ENCODE results near the gene PTGER2.

- no peak for TF ChIP-seq POLR2A (IDR thresholded peaks at IDR 0.05)
- TF ChIP-seq, protein P1, sequence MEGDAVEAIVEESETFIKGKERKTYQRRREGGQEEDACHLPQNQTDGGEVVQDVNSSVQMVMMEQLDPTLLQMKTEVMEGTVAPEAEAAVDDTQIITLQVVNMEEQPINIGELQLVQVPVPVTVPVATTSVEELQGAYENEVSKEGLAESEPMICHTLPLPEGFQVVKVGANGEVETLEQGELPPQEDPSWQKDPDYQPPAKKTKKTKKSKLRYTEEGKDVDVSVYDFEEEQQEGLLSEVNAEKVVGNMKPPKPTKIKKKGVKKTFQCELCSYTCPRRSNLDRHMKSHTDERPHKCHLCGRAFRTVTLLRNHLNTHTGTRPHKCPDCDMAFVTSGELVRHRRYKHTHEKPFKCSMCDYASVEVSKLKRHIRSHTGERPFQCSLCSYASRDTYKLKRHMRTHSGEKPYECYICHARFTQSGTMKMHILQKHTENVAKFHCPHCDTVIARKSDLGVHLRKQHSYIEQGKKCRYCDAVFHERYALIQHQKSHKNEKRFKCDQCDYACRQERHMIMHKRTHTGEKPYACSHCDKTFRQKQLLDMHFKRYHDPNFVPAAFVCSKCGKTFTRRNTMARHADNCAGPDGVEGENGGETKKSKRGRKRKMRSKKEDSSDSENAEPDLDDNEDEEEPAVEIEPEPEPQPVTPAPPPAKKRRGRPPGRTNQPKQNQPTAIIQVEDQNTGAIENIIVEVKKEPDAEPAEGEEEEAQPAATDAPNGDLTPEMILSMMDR (IDR thresholded peaks at IDR 0.05), result peak in 1 of 3 donors; percentile 41
Observed at GRCh38 chr14:52299692-52300278, 14.3 kb upstream of the PTGER2 start.

Measured in lower leg skin (tissue), 3 donors.